H1 (cell line): Measurements from ENCODE around the gene SPATS2.

Experiments
- EP300 ChIP-seq, 2 experiments: IDR thresholded peaks; 1 replicate in 1 of 2; 2 replicates in 1 of 2; pipeline ENCODE4 v1.6.1; 2011 to 2012; ENCODE audit warnings: low read depth in 2 of 2, low read length in 2 of 2, mild to moderate bottlenecking in 2 of 2, borderline replicate concordance in 1 of 2, inconsistent platforms in 1 of 2, moderate library complexity in 1 of 2
- JUND ChIP-seq: IDR thresholded peaks from 2 replicates; pipeline ENCODE4 v1.6.1; 2011; ENCODE audit warnings: mild to moderate bottlenecking, improper control_type of control experiment, low read length
- TF ChIP-seq, protein P1 (sequence below), 3 experiments: IDR thresholded peaks; 1 replicate in 2 of 3; 2 replicates in 1 of 3; pipeline versions ENCODE4 v1.5.1 to v1.6.1; 2011; ENCODE audit warnings: low read length in 3 of 3, mild to moderate bottlenecking in 3 of 3, inconsistent platforms in 2 of 3, low read depth in 1 of 3, moderate library complexity in 1 of 3; ENCODE audit not compliant: insufficient read depth in 1 of 3; ENCODE audit errors: control extremely low read depth in 1 of 3

- TF ChIP-seq, protein P1, sequence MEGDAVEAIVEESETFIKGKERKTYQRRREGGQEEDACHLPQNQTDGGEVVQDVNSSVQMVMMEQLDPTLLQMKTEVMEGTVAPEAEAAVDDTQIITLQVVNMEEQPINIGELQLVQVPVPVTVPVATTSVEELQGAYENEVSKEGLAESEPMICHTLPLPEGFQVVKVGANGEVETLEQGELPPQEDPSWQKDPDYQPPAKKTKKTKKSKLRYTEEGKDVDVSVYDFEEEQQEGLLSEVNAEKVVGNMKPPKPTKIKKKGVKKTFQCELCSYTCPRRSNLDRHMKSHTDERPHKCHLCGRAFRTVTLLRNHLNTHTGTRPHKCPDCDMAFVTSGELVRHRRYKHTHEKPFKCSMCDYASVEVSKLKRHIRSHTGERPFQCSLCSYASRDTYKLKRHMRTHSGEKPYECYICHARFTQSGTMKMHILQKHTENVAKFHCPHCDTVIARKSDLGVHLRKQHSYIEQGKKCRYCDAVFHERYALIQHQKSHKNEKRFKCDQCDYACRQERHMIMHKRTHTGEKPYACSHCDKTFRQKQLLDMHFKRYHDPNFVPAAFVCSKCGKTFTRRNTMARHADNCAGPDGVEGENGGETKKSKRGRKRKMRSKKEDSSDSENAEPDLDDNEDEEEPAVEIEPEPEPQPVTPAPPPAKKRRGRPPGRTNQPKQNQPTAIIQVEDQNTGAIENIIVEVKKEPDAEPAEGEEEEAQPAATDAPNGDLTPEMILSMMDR (IDR thresholded peaks at IDR 0.05; ENCODE audit: control extremely low read depth in 1 of 3, insufficient read depth in 1 of 3, low read depth in 1 of 3, low read length in 3 of 3), result peak; percentile 38 to 93 (median 79)
- no peak for TF ChIP-seq EP300 (IDR thresholded peaks at IDR 0.05; ENCODE audit: borderline replicate concordance in 1 of 2, low read depth in 2 of 2, low read length in 2 of 2)
- TF ChIP-seq JUND, result no peak
These were observed 8.7 kb upstream of the SPATS2 start for GRCh38 chr12:49358483-49359141.
